ENCODE results near the gene ZNF292. TPM values are rescaled to one million over a fixed set of nuclear protein-coding genes. Genes with fewer than 3 reads are reported as not detected.
"Not testable (repeated sequence)": the region's sequence is repeated elsewhere in the genome, so short reads cannot be mapped to it uniquely, and the experiment has no call there.

Gene ZNF292
- total RNA-seq, 1 donor from 2014 or later = 34.6 TPM

- peak; percentile 37 for TF ChIP-seq CTCF (IDR thresholded peaks at IDR 0.05)
- Mint-ChIP-seq H3K27me3 (ENCODE audit: low read depth) (peaks cover under 1% of the 10 kb centered on the region), H3K4me3 (ENCODE audit: unreplicated experiment) (peak overlapping the region; percentile 71), H3K27ac (ENCODE audit: unreplicated experiment) (peak overlapping the region; percentile 92), H3K9me3 (ENCODE audit: low read depth) (no peaks in the 10 kb centered on the region), H3K4me1 (ENCODE audit: low read depth) (peaks cover 44% of the 10 kb centered on the region), H3K36me3 (ENCODE audit: low read depth) (no peaks in the 10 kb centered on the region)
- no peak for DNase-seq (ENCODE audit: low spot score)
Measured at GRCh38 chr6:87151781-87152525, 3.4 kb upstream of the ZNF292 start.

DNA sequence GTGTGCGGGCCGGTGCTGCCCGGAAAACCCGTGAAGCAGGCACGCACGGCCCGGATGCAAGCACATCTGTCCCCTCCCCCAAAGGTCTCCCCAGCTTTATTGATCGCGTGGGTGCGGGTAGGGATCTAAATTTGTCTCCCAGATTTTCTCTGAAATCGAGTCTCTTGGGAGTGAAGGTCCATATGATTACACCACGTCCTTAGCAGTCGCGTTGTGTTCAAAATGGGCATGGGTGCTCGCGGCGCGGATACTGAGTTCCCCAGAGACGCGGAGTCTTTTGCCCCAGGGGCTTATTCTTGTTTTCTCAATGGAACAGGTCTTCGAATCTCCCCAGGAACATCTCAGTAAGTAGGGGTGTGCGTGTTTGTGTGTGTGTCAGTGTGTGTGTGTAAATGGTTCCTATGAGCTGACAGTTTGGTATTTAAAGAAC is 2.8 kb upstream of the ZNF292 start:
- Mint-ChIP-seq H3K9me3 (ENCODE audit: low read depth) (no peaks in the 10 kb centered on the region), H3K27me3 (ENCODE audit: low read depth) (no peaks in the 10 kb centered on the region), H3K36me3 (ENCODE audit: low read depth) (no peaks in the 10 kb centered on the region), H3K4me1 (ENCODE audit: low read depth) (peaks cover 46% of the 10 kb centered on the region), H3K27ac (ENCODE audit: unreplicated experiment) (peak overlapping the region; percentile 92), H3K4me3 (ENCODE audit: unreplicated experiment) (peak overlapping the region; percentile 71)
- no peak for DNase-seq (ENCODE audit: low spot score)
- TF ChIP-seq CTCF (IDR thresholded peaks at IDR 0.05) = no peak

- Mint-ChIP-seq H3K4me1 (ENCODE audit: low read depth) (peaks cover 51% of the 10 kb centered on the region), H3K4me3 (ENCODE audit: unreplicated experiment) (peak overlapping the region; percentile 81), H3K9me3 (ENCODE audit: low read depth) (no peaks in the 10 kb centered on the region), H3K36me3 (ENCODE audit: low read depth) (peaks cover 1% of the 10 kb centered on the region), H3K27ac (ENCODE audit: unreplicated experiment) (peak overlapping the region; percentile 95), H3K27me3 (ENCODE audit: low read depth) (no peaks in the 10 kb centered on the region)
- no peak for DNase-seq (ENCODE audit: low spot score)
- no peak for TF ChIP-seq CTCF (IDR thresholded peaks at IDR 0.05)
Measured at GRCh38 chr6:87154641-87154992, 748 bp upstream of the ZNF292 start.

- H3K9me3 Mint-ChIP-seq (ENCODE audit: low read depth) = no peaks in the 10 kb centered on the region
- DNase-seq (ENCODE audit: low spot score) = no peak
- H3K27me3 Mint-ChIP-seq (ENCODE audit: low read depth) = no peaks in the 10 kb centered on the region
- TF ChIP-seq CTCF (IDR thresholded peaks at IDR 0.05) = no peak
- H3K4me1 Mint-ChIP-seq (ENCODE audit: low read depth) = peaks cover 56% of the 10 kb centered on the region
- peak overlapping the region; percentile 81 for H3K4me3 Mint-ChIP-seq (ENCODE audit: unreplicated experiment)
- peak overlapping the region; percentile 95 for H3K27ac Mint-ChIP-seq (ENCODE audit: unreplicated experiment)
- peaks cover 1% of the 10 kb centered on the region for H3K36me3 Mint-ChIP-seq (ENCODE audit: low read depth)
Measured at GRCh38 chr6:87155842-87156815, 764 bp downstream of the ZNF292 start.

GRCh38 chr6:87157596-87157995 is 2.2 kb downstream of the ZNF292 start:
- not testable (repeated sequence) for H3K27me3 Mint-ChIP-seq (ENCODE audit: low read depth); H3K4me3 Mint-ChIP-seq (ENCODE audit: unreplicated experiment); H3K9me3 Mint-ChIP-seq (ENCODE audit: low read depth); DNase-seq (ENCODE audit: low spot score); H3K36me3 Mint-ChIP-seq (ENCODE audit: low read depth); H3K27ac Mint-ChIP-seq (ENCODE audit: unreplicated experiment)
- peaks cover 60% of the 10 kb centered on the region for H3K4me1 Mint-ChIP-seq (ENCODE audit: low read depth)

All from chondrocyte (in vitro differentiated cells).